Keratinocyte (primary cell): ENCODE results near the gene KAT8. TPM values are rescaled to one million over a fixed set of nuclear protein-coding genes. Genes with fewer than 3 reads are reported as not detected.

Experiments
- DNase-seq: peaks from one replicate; pipeline ENCODE4 v3.0.0-alpha.2; 2011; ENCODE audit warnings: low read depth, missing footprints, low spot score
- FAIRE-seq: peaks from 2 replicates; lab custom pipeline; 2011; peaks lifted over from hg19 to GRCh38; lab: Jason Lieb, UNC
- H2AFZ ChIP-seq: 2 replicates; pipeline ENCODE4 v1.6.0; 2012; ENCODE audit warnings: low read length, control low read depth, inconsistent platforms; ENCODE audit not compliant: control insufficient read depth
- H3K27ac ChIP-seq: 2 replicates; pipeline ENCODE4 v1.5.1; 2011; ENCODE audit warnings: low read length; ENCODE audit not compliant: control insufficient read depth, insufficient read depth
- H3K27me3 ChIP-seq: 3 replicates; pipeline ENCODE4 v1.6.0; 2011; ENCODE audit warnings: low read length; ENCODE audit not compliant: control insufficient read depth, insufficient read depth; ENCODE audit errors: extremely low read depth
- H3K36me3 ChIP-seq, 2 experiments: 2 replicates in 1 of 2; 3 replicates in 1 of 2; pipeline ENCODE4 v1.5.1; 2011; ENCODE audit warnings: low read length in 2 of 2, mild to moderate bottlenecking in 1 of 2; ENCODE audit not compliant: control insufficient read depth in 2 of 2, insufficient read depth in 2 of 2; ENCODE audit errors: extremely low read depth in 1 of 2
- H3K4me1 ChIP-seq: 3 replicates; pipeline ENCODE4 v1.5.1; 2011; ENCODE audit warnings: low read length; ENCODE audit not compliant: control insufficient read depth, insufficient read depth; ENCODE audit errors: extremely low read depth
- H3K4me2 ChIP-seq: 3 replicates; pipeline ENCODE4 v1.6.0; 2011; ENCODE audit warnings: low read depth, low read length; ENCODE audit not compliant: control insufficient read depth, insufficient read depth; ENCODE audit errors: extremely low read depth
- H3K4me3 ChIP-seq, 3 experiments: fragments of 200-600 bp in 1 of 3; sonication (generic) in 1 of 3; 2 replicates in 2 of 3; 3 replicates in 1 of 3; pipeline ENCODE4 v1.5.1; 2011 to 2016; ENCODE audit warnings: low read length in 3 of 3, mild to moderate bottlenecking in 3 of 3, control low read depth in 2 of 3, inconsistent platforms in 1 of 3, low read depth in 1 of 3, mixed read lengths in 1 of 3, mixed run types in 1 of 3, moderate library complexity in 1 of 3; ENCODE audit not compliant: control insufficient read depth in 2 of 3, insufficient read depth in 2 of 3; ENCODE audit errors: extremely low read depth in 1 of 3
- H3K79me2 ChIP-seq: 2 replicates; pipeline ENCODE4 v1.6.0; 2012; ENCODE audit warnings: low read length; ENCODE audit not compliant: control insufficient read depth, insufficient read depth
- H3K9ac ChIP-seq: 3 replicates; pipeline ENCODE4 v1.6.0; 2011; ENCODE audit warnings: low read length; ENCODE audit not compliant: control insufficient read depth, insufficient read depth; ENCODE audit errors: extremely low read depth
- H3K9me1 ChIP-seq: 3 replicates; pipeline ENCODE4 v1.6.0; 2011; ENCODE audit warnings: low read length; ENCODE audit not compliant: control insufficient read depth, insufficient read depth; ENCODE audit errors: extremely low read depth
- H3K9me3 ChIP-seq: 2 replicates; pipeline ENCODE4 v1.5.1; 2012; ENCODE audit warnings: low read depth, low read length; ENCODE audit not compliant: control insufficient read depth
- H4K20me1 ChIP-seq: 3 replicates; pipeline ENCODE4 v1.6.0; 2011; ENCODE audit warnings: low read length; ENCODE audit not compliant: control insufficient read depth, insufficient read depth; ENCODE audit errors: extremely low read depth
- CTCF ChIP-seq, 3 experiments: IDR thresholded peaks in 1 of 3; conservative IDR thresholded peaks in 1 of 3; optimal IDR thresholded peaks in 1 of 3; 2 replicates in 2 of 3; 3 replicates in 1 of 3; pipeline versions ENCODE3 to v1.5.1; 2011; ENCODE audit warnings: low read length in 3 of 3, mild to moderate bottlenecking in 3 of 3, moderate library complexity in 2 of 3, control low read depth in 1 of 3, inconsistent platforms in 1 of 3; ENCODE audit not compliant: insufficient read depth in 2 of 3; ENCODE audit errors: extremely low read depth in 1 of 3
- EZH2 ChIP-seq: IDR thresholded peaks from one replicate; pipeline ENCODE4 v1.6.1; 2012; ENCODE audit warnings: inconsistent platforms, mild to moderate bottlenecking, low read length, moderate library complexity
- dilution Hi-C: fragments of 300-500 bp; cut with MboI; formaldehyde crosslinking; loops from one replicate; pipeline ENCODE4 v1.7.0; 2020; ENCODE audit warnings: low sequenced_read_pairs; ENCODE audit not compliant: extremely low pct_ligation_motif_present
- polyA plus RNA-seq, 5 experiments: library from polyadenylated mRNA; depleted of rRNA in 3 of 5; stranded (reverse) in 3 of 5; stranded (forward) in 1 of 5; unstranded in 1 of 5; fragments of >200 nt; gene quantifications; 1 replicate in 1 of 5; 2 replicates in 3 of 5; 3 replicates in 1 of 5; pipeline versions ENCODE4 v1.2.1 to v1.2.3, GENCODE V29; 2011 to 2012; ENCODE audit warnings: missing spikeins in 2 of 5, low read depth in 1 of 5, low replicate concordance in 1 of 5

KAT8 gene
- polyA plus RNA-seq, 1 donor (not counting 4 experiments of a cell fraction or from before 2014, with no cell fraction given) = 26.4 TPM

- FAIRE-seq (no peak), DNase-seq (no peak)
- Histone ChIP-seq H3K9me3 (no peaks in the 10 kb centered on the region), H3K36me3 (peaks cover 22 to 30% of the 10 kb centered on the region in 2 experiments), H3K27ac (no peak overlapping the region), H3K4me3 (no peak overlapping the region), H4K20me1 (no peaks in the 10 kb centered on the region), H3K4me1 (peaks cover 9% of the 10 kb centered on the region), H3K4me2 (no peak overlapping the region), H3K27me3 (no peaks in the 10 kb centered on the region), H3K9me1 (no peaks in the 10 kb centered on the region), H3K79me2 (peaks cover 48% of the 10 kb centered on the region), H2AFZ (no peak overlapping the region), H3K9ac (no peak overlapping the region)
- dilution Hi-C loops = no loop called here
- TF ChIP-seq CTCF (optimal IDR thresholded peaks at IDR 0.05 in 1 of 3, IDR thresholded peaks at IDR 0.05 in 1 of 3, conservative IDR thresholded peaks at IDR 0.05 in 1 of 3; ENCODE audit: extremely low read depth in 1 of 3, insufficient read depth in 2 of 3, low read length in 3 of 3) (no peak), EZH2 (no peak)
Measured at GRCh38 chr16:31080756-31081419, 36.6 kb upstream of the KAT8 start.

GRCh38 chr16:31081428-31082351, 35.8 kb upstream of the KAT8 start:
- FAIRE-seq (no peak), DNase-seq (no peak)
- no peak overlapping the region for H3K4me3 ChIP-seq
- no peak overlapping the region for H3K27ac ChIP-seq
- no peak overlapping the region for H3K4me2 ChIP-seq
- TF ChIP-seq EZH2 = no peak
- TF ChIP-seq CTCF (optimal IDR thresholded peaks at IDR 0.05 in 1 of 3, IDR thresholded peaks at IDR 0.05 in 1 of 3, conservative IDR thresholded peaks at IDR 0.05 in 1 of 3; ENCODE audit: extremely low read depth in 1 of 3, insufficient read depth in 2 of 3, low read length in 3 of 3) = no peak
- peaks cover 40% of the 10 kb centered on the region for H3K79me2 ChIP-seq
- H3K9me3 ChIP-seq = no peaks in the 10 kb centered on the region
- no peaks in the 10 kb centered on the region for H3K9me1 ChIP-seq
- dilution Hi-C loops = no loop called here
- no peak overlapping the region for H2AFZ ChIP-seq
- peaks cover 21 to 25% of the 10 kb centered on the region in 2 experiments for H3K36me3 ChIP-seq
- H3K9ac ChIP-seq = no peak overlapping the region
- no peaks in the 10 kb centered on the region for H4K20me1 ChIP-seq
- peaks cover 9% of the 10 kb centered on the region for H3K4me1 ChIP-seq
- H3K27me3 ChIP-seq = no peaks in the 10 kb centered on the region
